Liver (tissue), 3 donors: ENCODE data around the gene FADS6.

Source experiments
- ATF3 ChIP-seq: IDR thresholded peaks from 2 replicates; pipeline ENCODE4 v1.6.1; 2016; ENCODE audit warnings: antibody characterized with exemption
- EGR1 ChIP-seq, 2 donors: IDR thresholded peaks; 2 replicates each; pipeline ENCODE4 v1.6.1; 2016 to 2018; ENCODE audit warnings: antibody characterized with exemption in 2 of 2, low read depth in 2 of 2
- FOXA1 ChIP-seq: IDR thresholded peaks from 2 replicates; pipeline ENCODE4 v1.6.1; 2016; ENCODE audit warnings: antibody characterized with exemption
- GABPA ChIP-seq, 2 donors: IDR thresholded peaks in 1 of 2; conservative IDR thresholded peaks in 1 of 2; 2 replicates each; pipeline ENCODE4 v1.6.1; 2016; ENCODE audit warnings: antibody characterized with exemption in 2 of 2, mild to moderate bottlenecking in 1 of 2, moderate library complexity in 1 of 2
- JUND ChIP-seq, 2 donors: IDR thresholded peaks; 2 replicates each; pipeline ENCODE4 v1.6.1; 2016; ENCODE audit warnings: antibody characterized with exemption in 2 of 2
- NR2F2 ChIP-seq: IDR thresholded peaks from 2 replicates; pipeline ENCODE4 v1.6.1; 2016; ENCODE audit warnings: antibody characterized with exemption
- REST ChIP-seq: IDR thresholded peaks from 2 replicates; pipeline ENCODE4 v1.6.1; 2016; ENCODE audit warnings: antibody characterized with exemption, mild to moderate bottlenecking
- RXRA ChIP-seq, 2 donors: IDR thresholded peaks; 2 replicates each; pipeline ENCODE4 v1.6.1; 2017 to 2018; ENCODE audit warnings: antibody characterized with exemption in 2 of 2, mild to moderate bottlenecking in 1 of 2
- SP1 ChIP-seq: IDR thresholded peaks from 2 replicates; pipeline ENCODE4 v1.6.1; 2018; ENCODE audit warnings: antibody characterized with exemption, mild to moderate bottlenecking
- TAF1 ChIP-seq: conservative IDR thresholded peaks from 2 replicates; pipeline ENCODE4 v1.6.1; 2016; ENCODE audit warnings: antibody characterized with exemption, mild to moderate bottlenecking
- YY1 ChIP-seq: IDR thresholded peaks from 2 replicates; pipeline ENCODE4 v1.6.1; 2016; ENCODE audit warnings: antibody characterized with exemption, mild to moderate bottlenecking
- TF ChIP-seq, protein P1 (sequence below): fragments of 150-350 bp; IDR thresholded peaks from 2 replicates; pipeline ENCODE4 v1.5.1; 2017; ENCODE audit warnings: improper control_type of control experiment, low read depth, low read length; ENCODE audit not compliant: missing input control
- TF ChIP-seq, protein P2 (sequence below): IDR thresholded peaks from 2 replicates; pipeline ENCODE4 v1.6.1; 2016; ENCODE audit warnings: antibody characterized with exemption
- TF ChIP-seq, protein P3 (sequence below): IDR thresholded peaks from 2 replicates; pipeline ENCODE4 v1.6.1; 2016; ENCODE audit warnings: antibody characterized with exemption
- donor health status: healthy.
- donor health status: healthy.

DNA sequence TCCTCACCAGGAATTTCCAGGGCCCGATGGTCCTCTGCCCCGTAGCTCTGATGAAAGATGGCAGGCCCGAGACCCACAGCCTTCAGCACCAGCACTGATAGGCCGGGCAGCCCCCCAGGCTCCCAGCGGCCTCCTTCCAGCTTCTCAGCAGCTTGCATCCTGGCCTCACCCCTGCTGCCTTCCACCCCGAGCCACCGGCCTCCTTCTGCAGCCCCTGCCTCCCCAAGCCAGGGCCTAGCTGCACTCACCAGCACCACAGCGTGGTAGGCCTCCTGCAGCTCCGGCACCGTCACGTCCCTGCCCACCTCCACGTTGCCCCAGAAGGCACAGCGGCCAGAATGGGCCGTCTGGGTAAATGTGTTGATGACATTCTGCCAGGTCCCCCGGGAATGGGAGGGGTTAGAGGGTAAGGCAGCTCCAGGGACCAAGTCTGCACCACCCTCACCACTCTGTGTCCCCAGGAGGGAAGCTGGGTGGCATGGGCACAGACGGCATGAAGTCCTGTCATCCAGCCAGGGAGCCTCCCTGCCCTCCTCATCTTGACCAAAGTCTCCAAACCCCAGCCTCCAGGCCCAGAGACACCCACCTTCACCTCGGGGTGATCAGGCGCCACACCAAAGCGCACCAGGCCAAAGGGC, 27.1 kb downstream of the FADS6 start:
- TF ChIP-seq, protein P1, sequence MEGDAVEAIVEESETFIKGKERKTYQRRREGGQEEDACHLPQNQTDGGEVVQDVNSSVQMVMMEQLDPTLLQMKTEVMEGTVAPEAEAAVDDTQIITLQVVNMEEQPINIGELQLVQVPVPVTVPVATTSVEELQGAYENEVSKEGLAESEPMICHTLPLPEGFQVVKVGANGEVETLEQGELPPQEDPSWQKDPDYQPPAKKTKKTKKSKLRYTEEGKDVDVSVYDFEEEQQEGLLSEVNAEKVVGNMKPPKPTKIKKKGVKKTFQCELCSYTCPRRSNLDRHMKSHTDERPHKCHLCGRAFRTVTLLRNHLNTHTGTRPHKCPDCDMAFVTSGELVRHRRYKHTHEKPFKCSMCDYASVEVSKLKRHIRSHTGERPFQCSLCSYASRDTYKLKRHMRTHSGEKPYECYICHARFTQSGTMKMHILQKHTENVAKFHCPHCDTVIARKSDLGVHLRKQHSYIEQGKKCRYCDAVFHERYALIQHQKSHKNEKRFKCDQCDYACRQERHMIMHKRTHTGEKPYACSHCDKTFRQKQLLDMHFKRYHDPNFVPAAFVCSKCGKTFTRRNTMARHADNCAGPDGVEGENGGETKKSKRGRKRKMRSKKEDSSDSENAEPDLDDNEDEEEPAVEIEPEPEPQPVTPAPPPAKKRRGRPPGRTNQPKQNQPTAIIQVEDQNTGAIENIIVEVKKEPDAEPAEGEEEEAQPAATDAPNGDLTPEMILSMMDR, result no peak
- TF ChIP-seq YY1, result no peak
- TF ChIP-seq REST, result no peak
- TF ChIP-seq JUND (IDR thresholded peaks at IDR 0.05), result no peak
- TF ChIP-seq SP1, result no peak
- no peak for TF ChIP-seq ATF3
- TF ChIP-seq TAF1, result no peak
- TF ChIP-seq EGR1 (IDR thresholded peaks at IDR 0.05; ENCODE audit: low read depth in 2 of 2), result no peak
- TF ChIP-seq RXRA (IDR thresholded peaks at IDR 0.05), result no peak
- no peak for TF ChIP-seq GABPA (IDR thresholded peaks at IDR 0.05 in 1 of 2, conservative IDR thresholded peaks at IDR 0.05 in 1 of 2)
- TF ChIP-seq FOXA1, result no peak
- TF ChIP-seq, protein P2, sequence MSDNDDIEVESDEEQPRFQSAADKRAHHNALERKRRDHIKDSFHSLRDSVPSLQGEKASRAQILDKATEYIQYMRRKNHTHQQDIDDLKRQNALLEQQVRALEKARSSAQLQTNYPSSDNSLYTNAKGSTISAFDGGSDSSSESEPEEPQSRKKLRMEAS, result no peak
- TF ChIP-seq NR2F2, result no peak
- TF ChIP-seq, protein P3, sequence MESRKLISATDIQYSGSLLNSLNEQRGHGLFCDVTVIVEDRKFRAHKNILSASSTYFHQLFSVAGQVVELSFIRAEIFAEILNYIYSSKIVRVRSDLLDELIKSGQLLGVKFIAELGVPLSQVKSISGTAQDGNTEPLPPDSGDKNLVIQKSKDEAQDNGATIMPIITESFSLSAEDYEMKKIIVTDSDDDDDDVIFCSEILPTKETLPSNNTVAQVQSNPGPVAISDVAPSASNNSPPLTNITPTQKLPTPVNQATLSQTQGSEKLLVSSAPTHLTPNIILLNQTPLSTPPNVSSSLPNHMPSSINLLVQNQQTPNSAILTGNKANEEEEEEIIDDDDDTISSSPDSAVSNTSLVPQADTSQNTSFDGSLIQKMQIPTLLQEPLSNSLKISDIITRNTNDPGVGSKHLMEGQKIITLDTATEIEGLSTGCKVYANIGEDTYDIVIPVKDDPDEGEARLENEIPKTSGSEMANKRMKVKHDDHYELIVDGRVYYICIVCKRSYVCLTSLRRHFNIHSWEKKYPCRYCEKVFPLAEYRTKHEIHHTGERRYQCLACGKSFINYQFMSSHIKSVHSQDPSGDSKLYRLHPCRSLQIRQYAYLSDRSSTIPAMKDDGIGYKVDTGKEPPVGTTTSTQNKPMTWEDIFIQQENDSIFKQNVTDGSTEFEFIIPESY, result no peak
